ENCODE results near the gene PHC3. TPM values are rescaled to one million over a fixed set of nuclear protein-coding genes. Genes with fewer than 3 reads are reported as not detected.
"Not testable (repeated sequence)": the region's sequence is repeated elsewhere in the genome, so short reads cannot be mapped to it uniquely, and the experiment has no call there.

PHC3 gene
- total and polyA plus RNA-seq, 4 donors: 15.4 to 54.6 (median 23.2) TPM

DNA sequence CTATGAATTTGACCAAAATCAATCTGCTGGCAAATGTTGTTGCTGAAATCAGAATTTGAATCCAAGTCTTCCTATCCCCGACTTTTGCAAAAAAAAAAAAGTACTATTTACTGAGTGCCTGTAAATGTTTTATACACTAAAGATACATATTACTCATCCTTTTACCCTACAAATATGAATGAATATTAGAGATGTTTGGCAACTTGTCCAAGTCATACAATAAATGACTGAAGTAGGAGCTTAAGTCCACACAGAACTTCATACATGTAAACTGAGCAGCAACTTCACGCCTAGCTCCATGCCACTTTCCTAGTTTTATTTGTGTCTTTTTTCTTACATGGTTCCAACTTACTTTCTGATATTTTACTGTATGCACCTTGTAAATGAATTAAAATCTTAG, 39.2 kb downstream of the PHC3 start:
- Histone ChIP-seq H3K27me3 (ENCODE audit: control insufficient read depth, insufficient read depth, low read length) (no peaks in the 10 kb centered on the region), H3K27ac (ENCODE audit: low read depth, low read length) (no peak overlapping the region), H3K4me3 (ENCODE audit: low read depth, low read length) (no peak overlapping the region), H3K9me3 (ENCODE audit: control insufficient read depth, insufficient read depth, low read length) (no peaks in the 10 kb centered on the region), H3K36me3 (ENCODE audit: control insufficient read depth, insufficient read depth, low read length) (peaks cover 9% of the 10 kb centered on the region), H3K4me1 (ENCODE audit: control insufficient read depth, insufficient read depth, low read length) (no peaks in the 10 kb centered on the region)
- no CpG with 5 or more reads among the region's 2 CpGs for WGBS (ENCODE audit: insufficient coverage)
- DNase-seq (ENCODE audit: low read depth in 4 of 6, low spot score in 6 of 6): no peak

DNA sequence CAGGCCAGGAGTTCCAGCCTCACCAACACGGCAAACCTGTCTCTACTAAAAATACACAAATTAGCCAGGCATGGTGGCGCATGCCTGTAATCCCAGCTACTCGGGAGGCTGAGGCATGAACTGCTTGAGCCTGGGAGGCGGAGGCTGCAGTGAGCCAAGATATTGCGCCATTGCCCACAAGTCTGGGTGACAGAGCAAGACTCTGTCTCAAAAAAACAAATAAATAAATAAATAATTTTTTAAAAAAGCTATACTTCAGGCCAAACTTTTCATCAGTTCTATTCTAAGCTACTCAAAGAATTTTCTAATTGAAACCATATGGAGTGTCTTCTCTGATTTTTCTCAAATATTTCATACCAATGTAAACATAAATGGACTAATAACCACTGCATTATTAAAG, 43.5 kb downstream of the PHC3 start:
- Histone ChIP-seq H3K4me3 (ENCODE audit: low read depth, low read length) (no peak overlapping the region), H3K27me3 (ENCODE audit: control insufficient read depth, insufficient read depth, low read length) (no peaks in the 10 kb centered on the region), H3K9me3 (ENCODE audit: control insufficient read depth, insufficient read depth, low read length) (no peaks in the 10 kb centered on the region), H3K36me3 (ENCODE audit: control insufficient read depth, insufficient read depth, low read length) (peaks cover 6% of the 10 kb centered on the region), H3K4me1 (ENCODE audit: control insufficient read depth, insufficient read depth, low read length) (no peaks in the 10 kb centered on the region), H3K27ac (ENCODE audit: low read depth, low read length) (no peak overlapping the region)
- 100% methylated on average over 4 of the region's 5 CpGs for WGBS (ENCODE audit: insufficient coverage)
- no peak for DNase-seq (ENCODE audit: low read depth in 4 of 6, low spot score in 6 of 6)

DNA sequence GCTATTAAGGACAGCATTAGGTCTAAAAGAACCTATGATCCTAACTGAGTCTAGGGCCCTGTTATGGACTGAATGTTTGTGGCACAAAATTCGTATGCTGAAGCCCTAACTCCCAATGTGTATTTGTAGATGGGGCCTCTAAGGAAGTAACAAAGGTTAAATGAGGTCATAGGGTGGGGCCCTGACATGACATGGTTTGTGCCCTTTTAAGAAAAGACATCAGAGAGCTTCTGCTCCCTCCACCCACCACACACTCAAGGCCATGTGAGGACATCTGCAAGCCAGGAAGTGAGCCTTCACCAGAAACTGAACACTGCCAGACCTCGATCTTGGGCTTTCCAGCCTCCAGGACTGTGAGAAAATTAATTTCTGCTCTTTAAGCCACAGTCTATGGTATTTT, 49.2 kb downstream of the PHC3 start:
- no CpG with 5 or more reads among the region's 2 CpGs for WGBS (ENCODE audit: insufficient coverage)
- H3K4me3 ChIP-seq (ENCODE audit: low read depth, low read length): no peak overlapping the region

GRCh38 chr3:170130532-170130931, 51.0 kb downstream of the PHC3 start:
- Histone ChIP-seq H3K9me3 (ENCODE audit: control insufficient read depth, insufficient read depth, low read length) (no peaks in the 10 kb centered on the region), H3K4me1 (ENCODE audit: control insufficient read depth, insufficient read depth, low read length) (no peaks in the 10 kb centered on the region), H3K4me3 (ENCODE audit: low read depth, low read length) (no peak overlapping the region), H3K27ac (ENCODE audit: low read depth, low read length) (no peak overlapping the region), H3K27me3 (ENCODE audit: control insufficient read depth, insufficient read depth, low read length) (no peaks in the 10 kb centered on the region), H3K36me3 (ENCODE audit: control insufficient read depth, insufficient read depth, low read length) (peaks cover 14% of the 10 kb centered on the region)
- no peak for DNase-seq (ENCODE audit: low read depth in 4 of 6, low spot score in 6 of 6)

More for the DNA sequence above, 49.2 kb downstream of the PHC3 start:
- Histone ChIP-seq H3K27ac (ENCODE audit: low read depth, low read length) (no peak overlapping the region), H3K27me3 (ENCODE audit: control insufficient read depth, insufficient read depth, low read length) (no peaks in the 10 kb centered on the region), H3K9me3 (ENCODE audit: control insufficient read depth, insufficient read depth, low read length) (no peaks in the 10 kb centered on the region), H3K36me3 (ENCODE audit: control insufficient read depth, insufficient read depth, low read length) (peaks cover 11% of the 10 kb centered on the region), H3K4me1 (ENCODE audit: control insufficient read depth, insufficient read depth, low read length) (no peaks in the 10 kb centered on the region)
- no peak for DNase-seq (ENCODE audit: low read depth in 4 of 6, low spot score in 6 of 6)

DNA sequence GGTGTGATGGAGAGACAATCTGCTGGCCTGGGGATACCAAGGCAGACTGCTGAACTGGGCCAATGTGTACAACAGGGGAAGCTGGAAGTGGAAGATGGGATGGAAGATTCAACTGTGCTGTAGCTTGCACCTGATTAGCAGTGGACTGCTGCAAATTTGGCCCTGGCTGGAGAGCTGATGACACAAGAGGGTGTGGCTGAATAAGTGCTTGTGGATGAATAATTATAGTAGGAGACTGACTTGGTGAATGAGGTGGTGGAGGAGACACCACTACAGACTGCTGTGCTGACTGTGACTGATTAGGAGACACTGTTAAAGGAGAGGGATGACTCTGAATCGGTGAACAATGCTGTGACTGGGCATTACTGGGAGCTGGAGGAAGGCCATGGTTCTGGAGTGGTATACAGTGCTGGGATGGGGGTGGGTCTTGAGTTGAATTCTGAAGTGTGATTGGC, 52.5 kb downstream of the PHC3 start:
- WGBS (ENCODE audit: insufficient coverage): 100% methylated on average over 1 of the region's 1 CpG
- DNase-seq (ENCODE audit: low read depth in 4 of 6, low spot score in 6 of 6): no peak

GRCh38 chr3:170128259-170128976, 53.1 kb downstream of the PHC3 start:
- no peaks in the 10 kb centered on the region for H3K4me1 ChIP-seq (ENCODE audit: control insufficient read depth, insufficient read depth, low read length)
- WGBS (ENCODE audit: insufficient coverage): 95% methylated on average over 2 of the region's 4 CpGs
- H3K36me3 ChIP-seq (ENCODE audit: control insufficient read depth, insufficient read depth, low read length): peaks cover 18% of the 10 kb centered on the region
- DNase-seq (ENCODE audit: low read depth in 4 of 6, low spot score in 6 of 6): no peak
- H3K27ac ChIP-seq (ENCODE audit: low read depth, low read length): no peak overlapping the region
- no peaks in the 10 kb centered on the region for H3K27me3 ChIP-seq (ENCODE audit: control insufficient read depth, insufficient read depth, low read length)
- H3K9me3 ChIP-seq (ENCODE audit: control insufficient read depth, insufficient read depth, low read length): no peaks in the 10 kb centered on the region
- no peak overlapping the region for H3K4me3 ChIP-seq (ENCODE audit: low read depth, low read length)

More for the DNA sequence above, 52.5 kb downstream of the PHC3 start:
- H3K9me3 ChIP-seq (ENCODE audit: control insufficient read depth, insufficient read depth, low read length): no peaks in the 10 kb centered on the region
- H3K27me3 ChIP-seq (ENCODE audit: control insufficient read depth, insufficient read depth, low read length): no peaks in the 10 kb centered on the region
- peaks cover 14% of the 10 kb centered on the region for H3K36me3 ChIP-seq (ENCODE audit: control insufficient read depth, insufficient read depth, low read length)
- no peaks in the 10 kb centered on the region for H3K4me1 ChIP-seq (ENCODE audit: control insufficient read depth, insufficient read depth, low read length)
- no peak overlapping the region for H3K4me3 ChIP-seq (ENCODE audit: low read depth, low read length)
- H3K27ac ChIP-seq (ENCODE audit: low read depth, low read length): no peak overlapping the region

- H3K36me3 ChIP-seq (ENCODE audit: control insufficient read depth, insufficient read depth, low read length): peaks cover 23% of the 10 kb centered on the region
- H3K4me1 ChIP-seq (ENCODE audit: control insufficient read depth, insufficient read depth, low read length): no peaks in the 10 kb centered on the region
- DNase-seq (ENCODE audit: low read depth in 4 of 6, low spot score in 6 of 6): no peak
- H3K9me3 ChIP-seq (ENCODE audit: control insufficient read depth, insufficient read depth, low read length): no peaks in the 10 kb centered on the region
- H3K4me3 ChIP-seq (ENCODE audit: low read depth, low read length): no peak overlapping the region
- no peak overlapping the region for H3K27ac ChIP-seq (ENCODE audit: low read depth, low read length)
- no peaks in the 10 kb centered on the region for H3K27me3 ChIP-seq (ENCODE audit: control insufficient read depth, insufficient read depth, low read length)
These were observed 64.4 kb downstream of the PHC3 start for GRCh38 chr3:170117134-170117533.

DNA sequence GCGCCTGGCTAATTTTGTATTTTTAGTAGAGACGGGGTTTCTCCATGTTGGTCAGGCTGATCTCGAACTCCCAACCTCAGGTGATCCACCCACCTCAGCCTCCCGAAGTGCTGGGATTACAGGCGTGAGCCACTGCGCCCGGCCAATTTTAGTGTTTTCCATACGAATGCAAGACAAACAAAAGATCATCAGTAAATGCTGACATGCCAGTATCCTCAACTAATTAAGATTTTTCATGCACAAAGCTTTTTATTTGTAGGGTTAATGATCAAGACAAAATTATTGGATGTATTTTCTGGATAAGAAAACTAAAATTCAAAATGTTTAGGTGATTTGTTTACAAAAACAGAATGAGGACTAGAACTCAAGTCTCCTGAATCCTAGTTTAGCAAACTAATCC, 67.4 kb downstream of the PHC3 start:
- not testable (repeated sequence) for H3K27me3 ChIP-seq (ENCODE audit: control insufficient read depth, insufficient read depth, low read length); H3K4me1 ChIP-seq (ENCODE audit: control insufficient read depth, insufficient read depth, low read length); H3K9me3 ChIP-seq (ENCODE audit: control insufficient read depth, insufficient read depth, low read length); DNase-seq (ENCODE audit: low read depth in 4 of 6, low spot score in 6 of 6); H3K4me3 ChIP-seq (ENCODE audit: low read depth, low read length); H3K27ac ChIP-seq (ENCODE audit: low read depth, low read length)
- H3K36me3 ChIP-seq (ENCODE audit: control insufficient read depth, insufficient read depth, low read length): peaks cover 17% of the 10 kb centered on the region
- 90% methylated on average over 2 of the region's 8 CpGs for WGBS (ENCODE audit: insufficient coverage)

- Histone ChIP-seq H3K4me1 (ENCODE audit: control insufficient read depth, insufficient read depth, low read length) (no peaks in the 10 kb centered on the region), H3K36me3 (ENCODE audit: control insufficient read depth, insufficient read depth, low read length) (peaks cover 9% of the 10 kb centered on the region), H3K9me3 (ENCODE audit: control insufficient read depth, insufficient read depth, low read length) (no peaks in the 10 kb centered on the region), H3K27ac (ENCODE audit: low read depth, low read length) (no peak overlapping the region), H3K27me3 (ENCODE audit: control insufficient read depth, insufficient read depth, low read length) (no peaks in the 10 kb centered on the region), H3K4me3 (ENCODE audit: low read depth, low read length) (no peak overlapping the region)
- no peak for DNase-seq (ENCODE audit: low read depth in 4 of 6, low spot score in 6 of 6)
- 94% methylated on average over 7 of the region's 9 CpGs for WGBS (ENCODE audit: insufficient coverage)
These were observed 70.3 kb downstream of the PHC3 start for GRCh38 chr3:170111147-170111771.

All from spinal cord (tissue), 10 donors.